Tibial artery (tissue), 4 donors: ENCODE results near the gene FNIP1.

ENCODE experiments used
- DNase-seq, 2 donors: peaks; one replicate each; pipeline ENCODE4 v3.0.0-alpha.2; 2019
- H3K27ac ChIP-seq, 2 donors: fragments of 200-600 bp; sonication (generic) in 1 of 2; 1 replicate in 1 of 2; 2 replicates in 1 of 2; pipeline ENCODE4 v1.5.1; 2018 to 2019; ENCODE audit warnings: mild to moderate bottlenecking in 1 of 2
- H3K27me3 ChIP-seq, 2 donors: fragments of 200-600 bp; sonication (generic) in 1 of 2; one replicate each; pipeline versions ENCODE4 v1.5.1 to v1.6.0; 2016 to 2019
- H3K36me3 ChIP-seq, 3 donors: fragments of 200-600 bp; sonication (generic) in 2 of 3; one replicate each; pipeline ENCODE4 v1.5.1; 2016 to 2019; ENCODE audit warnings: mild to moderate bottlenecking in 2 of 3
- H3K4me1 ChIP-seq, 4 donors: fragments of 200-600 bp; sonication (generic) in 2 of 4; 1 replicate in 3 of 4; 2 replicates in 1 of 4; pipeline ENCODE4 v1.5.1; 2016 to 2019
- H3K4me3 ChIP-seq, 2 donors: fragments of 200-600 bp; sonication (generic) in 1 of 2; 1 replicate in 1 of 2; 2 replicates in 1 of 2; pipeline ENCODE4 v1.5.1; 2018 to 2019; ENCODE audit warnings: mild to moderate bottlenecking in 2 of 2
- H3K9me3 ChIP-seq, 3 donors: fragments of 200-600 bp; sonication (generic) in 1 of 3; one replicate each; pipeline ENCODE4 v1.5.1; 2016 to 2019
- CTCF ChIP-seq, 2 experiments: fragments of 200-600 bp in 1 of 2; fragments of 450-650 bp in 1 of 2; IDR thresholded peaks; one replicate each; pipeline ENCODE4 v1.5.1; 2017 to 2019; ENCODE audit warnings: antibody characterized with exemption in 2 of 2, mild to moderate bottlenecking in 1 of 2, moderate library complexity in 1 of 2
- intact Hi-C: fragments of 100-400 bp; cut with DNase I; formaldehyde crosslinking; loops from one replicate; pipeline ENCODE4 v1.15.0; 2023; ENCODE audit warnings: low total_unique reads

The FNIP1 gene

GRCh38 chr5:131758520-131758900 lies 38.3 kb downstream of the FNIP1 start:
- Histone ChIP-seq H3K27ac (no peak overlapping the region), H3K36me3 (no peaks in the 10 kb centered on the region), H3K9me3 (no peaks in the 10 kb centered on the region), H3K4me3 (no peak overlapping the region), H3K4me1 (peaks cover 0 to 52% (median 20%) of the 10 kb centered on the region in 4 donors), H3K27me3 (no peaks in the 10 kb centered on the region)
- no peak for TF ChIP-seq CTCF (IDR thresholded peaks at IDR 0.05)
- no peak for DNase-seq
- intact Hi-C loops, result no loop called here

- Histone ChIP-seq H3K4me3 (no peak overlapping the region), H3K4me1 (peaks cover 0 to 57% (median 20%) of the 10 kb centered on the region in 4 donors)
- no peak for DNase-seq
Measured at GRCh38 chr5:131757830-131758519, 38.8 kb downstream of the FNIP1 start.

GRCh38 chr5:131756942-131757341 lies 39.9 kb downstream of the FNIP1 start:
- Histone ChIP-seq H3K27me3 (no peaks in the 10 kb centered on the region), H3K4me1 (peaks cover 0 to 58% (median 20%) of the 10 kb centered on the region in 4 donors), H3K36me3 (no peaks in the 10 kb centered on the region), H3K27ac (no peak overlapping the region), H3K4me3 (no peak overlapping the region), H3K9me3 (no peaks in the 10 kb centered on the region)
- no peak for TF ChIP-seq CTCF (IDR thresholded peaks at IDR 0.05)
- DNase-seq, result no peak
- intact Hi-C loops, result no loop called here

More at GRCh38 chr5:131757830-131758519, 38.8 kb downstream of the FNIP1 start:
- intact Hi-C loops, result no loop called here
- no peak overlapping the region for H3K27ac ChIP-seq
- no peaks in the 10 kb centered on the region for H3K27me3 ChIP-seq
- H3K36me3 ChIP-seq, result no peaks in the 10 kb centered on the region
- no peak for TF ChIP-seq CTCF (IDR thresholded peaks at IDR 0.05)
- no peaks in the 10 kb centered on the region for H3K9me3 ChIP-seq

GRCh38 chr5:131754363-131754762 lies 42.5 kb downstream of the FNIP1 start:
- DNase-seq, result no peak
- intact Hi-C loops, result no loop called here
- H3K27me3 ChIP-seq, result no peaks in the 10 kb centered on the region
- no peaks in the 10 kb centered on the region for H3K9me3 ChIP-seq
- H3K4me1 ChIP-seq, result peaks cover 0 to 70% (median 20%) of the 10 kb centered on the region in 4 donors
- H3K27ac ChIP-seq, result no peak overlapping the region
- no peak for TF ChIP-seq CTCF (IDR thresholded peaks at IDR 0.05)
- H3K4me3 ChIP-seq, result no peak overlapping the region
- H3K36me3 ChIP-seq, result no peaks in the 10 kb centered on the region

- Histone ChIP-seq H3K27ac (no peak overlapping the region), H3K4me3 (no peak overlapping the region), H3K36me3 (no peaks in the 10 kb centered on the region), H3K27me3 (no peaks in the 10 kb centered on the region), H3K4me1 (peaks cover 0 to 44% (median 6%) of the 10 kb centered on the region in 4 donors), H3K9me3 (no peaks in the 10 kb centered on the region)
- DNase-seq, result no peak
- no peak for TF ChIP-seq CTCF (IDR thresholded peaks at IDR 0.05)
- intact Hi-C loops, result no loop called here
Measured at GRCh38 chr5:131751506-131751905, 45.3 kb downstream of the FNIP1 start.
